HG02938 (cell line): Measurements from ENCODE around the gene OR1J2.

ENCODE experiments used
- ATAC-seq: cut with Tn5 transposase; IDR thresholded peaks from one replicate; pipeline ENCODE4 v1.9.1; 2021; ENCODE audit warnings: mild to moderate bottlenecking, moderate library complexity; ENCODE audit not compliant: unreplicated experiment

OR1J2 gene

GRCh38 chr9:122546196-122546595 is 35.6 kb downstream of the OR1J2 start:
- ATAC-seq: no peak

DNA sequence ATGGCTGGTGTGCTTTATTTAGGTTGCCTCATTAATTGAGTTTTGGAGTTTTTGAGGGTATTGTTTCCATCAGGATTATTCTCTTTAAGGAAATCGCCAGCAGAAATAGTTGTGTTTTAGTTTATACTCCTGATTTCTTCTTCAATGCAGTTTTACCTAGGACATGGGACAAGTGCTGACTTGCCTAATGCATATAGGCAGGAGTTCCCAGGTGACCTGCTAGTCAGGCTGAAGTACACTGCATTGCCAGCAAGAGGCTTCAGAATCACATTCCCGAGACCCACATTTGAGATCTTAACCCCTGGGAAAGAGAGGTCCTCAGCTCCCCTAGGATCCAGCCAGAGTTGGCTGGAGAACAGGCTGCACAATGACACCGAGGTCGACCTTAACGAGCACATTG is 40.8 kb downstream of the OR1J2 start:
- ATAC-seq: no peak

DNA sequence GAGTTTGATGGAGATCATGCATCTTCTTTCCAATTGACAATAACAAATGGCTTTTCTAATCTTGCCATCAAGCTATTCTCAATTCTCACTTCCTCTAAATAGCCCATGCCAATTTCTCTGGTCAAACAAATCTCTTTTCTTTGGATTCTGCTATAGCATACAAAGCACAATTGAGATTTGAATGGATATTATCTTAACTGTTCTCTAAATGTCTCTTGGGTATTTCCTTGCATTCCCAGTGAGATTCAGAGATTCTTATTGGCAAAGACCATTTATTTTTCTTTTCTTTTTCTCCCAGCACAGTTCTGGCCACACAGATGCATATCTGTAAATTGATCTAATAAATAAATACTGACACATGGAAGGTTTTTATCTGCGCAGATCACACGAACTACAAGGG is 42.2 kb downstream of the OR1J2 start, which contains the start of gene OR1N2:
Gene OR1N2, plus strand, starts transcription at position 301 of the 400 bp plus-strand sequence. CDS start 100 bp downstream, outside the sequence.
- ATAC-seq: no peak
